ENCODE data around the gene UMODL1.
A peak's percentile ranks its signal among the peaks of the same experiment; 100 is the strongest.

UMODL1 gene

GRCh38 chr21:42037943-42038342 lies 33.2 kb upstream of the UMODL1 start:
- DNase-seq, result no peak
- in situ Hi-C loops (cut with HindIII; ENCODE audit: low pct_ligation_motif_present, low pct_unique_long_range_greater_than_20kb, low sequenced_read_pairs), result no loop called here

GRCh38 chr21:42038393-42038792 lies 32.7 kb upstream of the UMODL1 start:
- in situ Hi-C loops (cut with HindIII; ENCODE audit: low pct_ligation_motif_present, low pct_unique_long_range_greater_than_20kb, low sequenced_read_pairs), result no loop called here
- DNase-seq, result no peak

DNA sequence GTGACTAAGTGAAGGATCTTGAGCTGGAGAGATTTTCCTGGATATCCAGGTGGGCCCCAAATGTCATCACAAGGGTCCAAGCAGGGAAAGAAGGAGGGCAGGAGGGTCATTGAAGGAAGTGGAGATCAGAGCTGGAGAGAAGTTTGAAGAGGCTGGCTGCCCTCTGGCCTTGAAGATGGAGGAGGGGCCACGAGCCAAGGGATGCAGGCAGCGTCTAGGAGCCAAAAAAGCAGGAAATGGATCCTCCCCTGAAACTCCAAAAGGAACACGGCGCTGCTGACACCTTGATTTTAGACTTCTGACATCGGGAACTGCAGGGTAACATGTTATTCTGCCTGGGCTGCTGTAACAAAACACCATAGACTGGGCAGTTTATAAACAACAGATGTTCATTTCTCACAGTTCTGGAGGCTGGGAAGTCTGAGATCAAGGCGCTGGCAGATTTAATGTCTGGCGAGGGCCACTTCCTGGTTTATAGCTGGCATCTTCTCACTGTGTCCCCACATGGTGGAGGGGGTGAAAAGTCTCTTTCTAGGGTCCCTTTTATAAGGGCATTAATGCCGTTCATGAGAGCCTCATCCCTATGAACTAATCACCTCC lies 32.2 kb upstream of the UMODL1 start:
- DNase-seq, result no peak

DNA sequence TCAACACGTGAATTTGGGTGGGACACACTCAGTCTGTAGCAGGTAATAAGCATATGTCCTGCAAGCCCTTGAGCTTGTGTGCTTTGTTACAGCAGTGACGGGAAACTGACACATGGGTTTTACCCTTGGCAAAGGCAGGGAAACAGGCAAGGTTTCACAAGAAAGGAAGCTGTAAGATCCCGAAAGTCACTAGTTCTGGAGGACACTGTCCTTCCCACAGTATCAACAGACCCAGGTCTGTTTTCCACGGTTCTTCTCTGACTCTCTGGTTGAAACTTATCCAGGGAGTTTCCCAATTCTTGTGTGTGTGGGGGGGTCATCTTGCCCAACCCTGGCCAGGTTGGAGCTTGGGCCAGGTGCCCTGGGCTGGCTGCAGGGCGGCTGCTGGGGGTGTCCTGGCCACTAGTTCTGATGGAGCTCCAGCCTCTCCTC lies 31.6 kb upstream of the UMODL1 start:
- no peak for DNase-seq
- in situ Hi-C loops (cut with HindIII; ENCODE audit: low pct_ligation_motif_present, low pct_unique_long_range_greater_than_20kb, low sequenced_read_pairs), result no loop called here

More for the DNA sequence above, 32.2 kb upstream of the UMODL1 start:
- in situ Hi-C loops (cut with HindIII; ENCODE audit: low pct_ligation_motif_present, low pct_unique_long_range_greater_than_20kb, low sequenced_read_pairs), result no loop called here

DNA sequence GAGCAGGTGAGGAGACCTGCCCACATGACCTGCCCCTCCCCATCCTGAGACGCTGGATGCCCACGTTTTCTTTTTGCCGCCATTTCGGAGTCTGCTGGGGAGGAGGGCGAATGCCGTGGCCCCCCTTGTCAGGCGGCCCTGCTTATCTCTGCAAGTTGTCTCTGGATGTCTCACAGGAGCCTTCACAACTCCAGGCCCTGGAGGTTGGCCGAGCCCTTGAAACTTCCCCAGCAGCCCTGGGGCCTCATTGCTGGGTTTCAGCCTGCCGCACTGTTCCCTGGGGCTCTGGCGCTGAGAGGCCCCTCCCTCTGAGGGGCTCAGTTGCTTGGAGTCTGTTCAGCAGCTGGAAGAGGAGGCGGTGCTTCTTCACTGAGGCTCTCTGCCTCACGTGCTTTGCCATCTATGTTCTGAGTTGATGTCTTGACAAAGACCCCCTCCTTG lies 31.2 kb upstream of the UMODL1 start:
- in situ Hi-C loops (cut with HindIII; ENCODE audit: low pct_ligation_motif_present, low pct_unique_long_range_greater_than_20kb, low sequenced_read_pairs), result no loop called here
- DNase-seq, result no peak

DNA sequence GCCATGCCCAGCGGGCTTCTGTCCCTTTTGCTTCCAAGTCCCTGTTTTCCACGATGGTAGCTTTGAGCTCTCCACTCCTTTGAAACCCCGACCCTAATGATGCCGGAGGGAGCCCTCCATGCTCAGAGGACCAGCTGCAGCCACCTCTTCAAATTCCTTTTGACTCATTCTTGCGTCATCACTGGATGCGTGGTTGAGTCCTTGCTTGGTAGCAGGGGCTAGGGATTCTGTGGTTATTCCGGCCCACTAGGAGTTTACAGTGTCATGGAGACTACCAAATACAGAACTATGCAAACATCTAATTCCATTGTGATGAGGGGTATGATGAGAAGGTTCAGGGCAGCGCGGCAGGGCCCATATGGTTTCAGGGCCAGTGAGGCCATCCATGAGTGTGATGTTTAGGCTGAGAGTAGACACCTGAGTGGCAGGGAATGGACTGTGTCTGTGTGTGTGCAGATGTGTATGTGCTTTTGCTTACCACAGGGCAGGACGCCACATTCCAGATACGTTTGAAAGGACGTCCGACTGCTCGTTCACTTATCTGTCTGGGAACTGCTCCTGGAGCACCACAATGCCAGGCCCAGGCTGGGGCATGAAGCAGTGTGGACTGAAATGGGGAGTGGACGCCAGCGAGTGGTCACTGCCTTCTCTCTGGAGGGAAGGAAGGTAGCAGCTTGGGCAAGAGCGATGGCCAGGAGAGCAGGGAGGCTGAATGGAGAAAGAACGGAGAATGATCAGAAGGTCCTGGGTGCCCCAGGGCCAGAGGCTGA lies 30.5 kb upstream of the UMODL1 start:
- DNase-seq, result peak; percentile 97
- in situ Hi-C loops (cut with HindIII; ENCODE audit: low pct_ligation_motif_present, low pct_unique_long_range_greater_than_20kb, low sequenced_read_pairs), result no loop called here

DNA sequence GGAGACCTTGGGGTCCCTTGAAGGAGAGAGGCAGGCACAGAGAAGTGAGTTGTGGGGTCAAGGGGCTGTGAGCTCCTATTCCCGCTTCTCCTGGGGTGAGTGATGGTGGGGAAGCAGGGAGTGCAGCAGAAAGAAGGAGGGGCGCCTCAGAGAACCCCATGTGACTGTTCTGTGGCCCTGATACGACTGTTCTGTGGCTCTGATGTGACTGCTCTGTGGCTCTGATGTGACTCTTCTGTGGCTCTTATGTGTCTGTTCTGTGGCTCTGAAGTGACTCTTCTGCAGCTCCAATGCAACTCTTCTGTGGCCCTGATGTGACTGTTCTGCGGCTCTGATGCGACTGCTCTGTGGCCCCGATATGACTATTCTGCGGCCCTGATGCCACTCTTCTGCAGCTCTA lies 29.9 kb upstream of the UMODL1 start:
- in situ Hi-C loops (cut with HindIII; ENCODE audit: low pct_ligation_motif_present, low pct_unique_long_range_greater_than_20kb, low sequenced_read_pairs), result no loop called here
- DNase-seq, result no peak

DNA sequence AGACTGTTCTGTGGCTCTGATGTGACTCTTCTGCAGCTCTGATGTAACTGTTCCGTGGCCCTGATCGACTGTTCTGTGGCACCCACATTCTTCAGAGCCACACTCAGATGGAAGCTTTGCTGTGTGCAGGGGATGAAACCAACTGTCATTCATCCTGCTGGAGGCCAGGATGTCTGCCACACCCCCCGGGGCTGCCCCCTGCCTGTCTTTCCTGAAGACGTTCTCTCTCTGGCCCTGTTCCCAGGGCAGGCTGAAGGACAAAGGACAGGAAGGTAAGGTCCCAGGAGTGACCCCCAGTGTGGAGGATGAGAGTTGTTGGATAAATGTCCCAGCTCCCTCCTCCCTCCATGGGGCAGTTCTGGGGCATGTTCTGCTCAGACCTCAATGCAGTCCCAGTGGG lies 29.4 kb upstream of the UMODL1 start:
- no peak for DNase-seq
- in situ Hi-C loops (cut with HindIII; ENCODE audit: low pct_ligation_motif_present, low pct_unique_long_range_greater_than_20kb, low sequenced_read_pairs), result no loop called here

GRCh38 chr21:42042651-42043050 lies 28.5 kb upstream of the UMODL1 start:
- in situ Hi-C loops (cut with HindIII; ENCODE audit: low pct_ligation_motif_present, low pct_unique_long_range_greater_than_20kb, low sequenced_read_pairs), result no loop called here

DNA sequence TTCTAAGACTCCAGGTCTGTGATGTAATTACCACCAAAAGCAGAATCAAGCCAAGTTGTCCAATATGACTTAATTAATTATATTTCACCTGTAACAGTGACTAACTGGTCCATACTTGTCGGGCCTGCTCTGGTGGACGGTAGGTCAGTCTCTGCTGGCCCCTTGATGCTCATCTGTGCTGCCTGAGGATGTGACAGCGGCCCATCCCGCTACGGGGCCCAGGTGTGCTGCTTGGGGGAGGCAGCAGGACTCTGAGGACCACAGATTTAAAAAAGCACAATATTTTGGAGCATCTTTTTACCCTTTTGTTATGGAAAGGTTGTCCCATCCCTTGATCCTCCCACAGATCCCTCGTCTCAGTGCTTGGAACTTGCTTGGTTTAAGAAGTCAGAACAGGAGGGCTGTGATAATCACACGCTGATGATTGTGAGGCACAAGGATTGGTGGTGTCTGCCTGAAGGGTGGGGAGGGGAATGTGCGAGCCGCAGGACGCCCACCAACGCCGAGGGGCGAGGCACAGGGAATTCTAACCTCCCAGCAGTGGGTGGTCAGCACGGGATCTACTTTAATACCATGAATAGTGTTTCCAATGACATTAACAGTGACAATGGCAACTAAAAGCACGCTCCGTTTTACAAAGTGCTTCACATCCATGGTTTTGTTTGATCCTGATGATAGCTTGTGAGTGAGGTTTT lies 27.8 kb upstream of the UMODL1 start:
- no peak for DNase-seq
- in situ Hi-C loops (cut with HindIII; ENCODE audit: low pct_ligation_motif_present, low pct_unique_long_range_greater_than_20kb, low sequenced_read_pairs), result no loop called here

More at GRCh38 chr21:42042651-42043050, 28.5 kb upstream of the UMODL1 start:
- no peak for DNase-seq

DNA sequence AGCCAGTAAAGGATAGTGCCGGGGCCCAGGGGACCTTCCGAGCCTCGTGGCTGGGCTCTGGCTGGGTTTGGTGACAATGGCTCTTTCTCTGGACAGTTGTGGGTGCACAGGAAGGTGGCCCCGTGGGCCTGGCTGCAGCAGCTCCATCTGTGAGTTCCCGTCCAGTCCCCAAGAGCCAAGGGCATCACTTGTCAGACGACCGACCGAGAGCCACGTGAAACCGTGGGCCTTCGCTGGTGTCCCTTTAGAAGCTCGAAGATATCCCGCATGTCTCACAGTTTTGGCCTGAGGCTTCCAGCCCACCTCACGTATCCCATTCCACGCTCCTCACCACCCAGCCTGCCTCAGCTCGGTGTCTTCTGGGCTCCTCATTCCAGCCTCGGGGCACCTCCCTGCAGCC lies 27.2 kb upstream of the UMODL1 start:
- in situ Hi-C loops (cut with HindIII; ENCODE audit: low pct_ligation_motif_present, low pct_unique_long_range_greater_than_20kb, low sequenced_read_pairs), result no loop called here
- no peak for DNase-seq

DNA sequence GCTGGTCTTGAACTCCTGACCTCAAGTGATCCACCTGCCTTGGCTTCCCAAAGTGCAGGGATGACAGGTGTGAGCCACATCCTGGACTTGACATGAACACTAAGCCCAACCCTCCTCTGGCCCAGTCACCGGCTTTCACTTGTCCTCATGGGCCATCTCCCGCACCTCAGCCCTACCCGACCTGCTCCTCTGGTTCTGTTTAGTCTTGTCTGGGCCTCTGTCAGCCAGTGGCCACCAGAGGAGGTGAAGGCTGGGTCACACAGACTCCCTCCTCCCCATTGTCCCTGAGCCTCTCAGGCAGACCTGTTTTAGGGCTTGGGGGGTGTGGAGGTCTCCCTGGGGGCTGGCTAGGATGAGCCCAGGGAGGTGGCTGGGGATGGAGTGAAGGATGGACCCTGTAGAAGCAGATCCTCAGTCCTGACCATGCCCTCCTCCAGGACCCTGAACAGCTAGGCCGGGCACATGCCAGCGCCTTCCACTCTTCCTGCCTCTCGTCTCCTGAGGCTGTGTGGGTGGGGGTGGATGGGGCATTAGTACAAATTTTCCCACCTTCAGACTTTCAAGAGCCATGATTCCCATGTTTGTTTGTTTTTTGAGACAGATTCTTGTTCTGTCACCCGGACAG lies 26.1 kb upstream of the UMODL1 start:
- DNase-seq, result no peak
- in situ Hi-C loops (cut with HindIII; ENCODE audit: low pct_ligation_motif_present, low pct_unique_long_range_greater_than_20kb, low sequenced_read_pairs), result no loop called here

GRCh38 chr21:42047821-42048613 lies 23.1 kb upstream of the UMODL1 start:
- in situ Hi-C loops (cut with HindIII; ENCODE audit: low pct_ligation_motif_present, low pct_unique_long_range_greater_than_20kb, low sequenced_read_pairs), result no loop called here
- DNase-seq, result peak; percentile 64

DNA sequence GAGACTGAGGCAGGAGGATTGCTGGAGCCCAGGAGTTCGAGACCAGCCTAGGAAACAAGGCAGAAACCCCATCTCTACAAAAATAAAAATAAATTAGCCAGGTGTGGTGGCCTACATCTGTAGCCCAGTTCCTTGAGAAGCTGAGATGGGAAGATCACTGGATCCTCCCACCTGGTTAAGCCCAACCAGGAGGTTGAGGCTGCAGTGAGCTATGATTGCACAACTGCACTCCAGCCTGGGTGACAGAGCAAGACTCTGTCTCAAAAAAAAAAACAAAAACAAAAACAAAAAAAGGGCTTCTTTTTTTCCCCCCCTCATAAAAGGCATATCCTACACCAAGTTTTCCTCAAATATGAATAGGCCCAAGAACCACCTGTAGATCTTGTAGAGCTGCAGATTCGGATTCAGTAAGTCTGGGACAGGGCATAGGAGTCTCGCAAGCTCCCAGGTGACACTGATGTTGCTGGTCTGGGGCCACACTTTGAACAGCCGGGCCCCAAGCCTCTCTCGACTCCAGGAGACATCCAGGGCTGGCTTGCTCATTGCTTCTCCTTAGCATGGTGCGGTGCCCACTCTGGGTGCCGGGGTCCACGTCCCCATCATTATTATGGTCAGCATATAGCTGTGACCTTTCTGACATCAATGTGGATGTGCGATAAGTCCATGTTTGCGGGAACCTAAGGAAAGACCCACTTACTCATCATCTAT lies 22.1 kb upstream of the UMODL1 start:
- no peak for DNase-seq
- in situ Hi-C loops (cut with HindIII; ENCODE audit: low pct_ligation_motif_present, low pct_unique_long_range_greater_than_20kb, low sequenced_read_pairs), result no loop called here

DNA sequence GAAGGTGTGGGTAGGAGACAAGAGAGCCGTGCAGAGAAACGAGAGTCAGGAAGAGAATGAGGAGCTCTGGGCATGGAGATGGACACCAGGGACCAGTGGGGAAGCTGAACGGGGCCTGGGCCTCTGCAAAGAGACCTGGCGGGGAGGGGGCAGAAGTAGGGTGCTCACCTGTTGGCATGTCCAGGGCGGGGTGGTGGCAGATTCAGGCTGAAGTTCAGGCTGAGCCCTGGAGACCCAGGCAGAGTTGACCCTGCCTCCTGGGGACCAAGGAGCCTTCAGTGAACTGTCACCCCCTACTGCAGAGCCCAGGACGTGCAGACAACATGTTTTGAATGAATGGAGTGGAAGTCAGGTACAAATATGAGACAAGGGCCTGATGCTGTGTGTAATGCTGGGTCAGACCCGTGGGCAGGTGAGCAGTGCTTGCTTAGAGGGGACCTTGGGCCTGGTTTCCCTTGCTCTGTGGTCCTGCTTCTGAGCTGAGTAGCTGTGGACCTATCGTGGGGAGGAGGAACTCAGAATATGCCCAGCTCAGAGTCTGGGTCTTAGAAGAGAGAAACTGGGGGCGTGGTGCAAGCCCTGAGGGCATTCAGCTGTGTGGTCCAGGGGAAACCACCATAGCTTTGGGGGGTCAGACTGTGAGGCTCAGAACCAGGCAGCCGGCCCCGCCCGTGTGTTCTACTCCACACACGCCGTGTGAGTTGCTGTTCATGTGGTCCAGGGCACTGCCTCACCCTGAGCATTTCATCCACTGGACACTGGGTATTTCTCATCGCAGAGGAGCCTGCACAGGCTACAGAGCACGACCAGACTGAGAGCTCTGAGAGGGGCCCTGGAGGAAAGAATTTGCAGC lies 21.3 kb upstream of the UMODL1 start:
- DNase-seq, result no peak
- in situ Hi-C loops (cut with HindIII; ENCODE audit: low pct_ligation_motif_present, low pct_unique_long_range_greater_than_20kb, low sequenced_read_pairs), result no loop called here

GRCh38 chr21:42051788-42052187 lies 19.3 kb upstream of the UMODL1 start:
- DNase-seq, result no peak
- in situ Hi-C loops (cut with HindIII; ENCODE audit: low pct_ligation_motif_present, low pct_unique_long_range_greater_than_20kb, low sequenced_read_pairs), result no loop called here

- in situ Hi-C loops (cut with HindIII; ENCODE audit: low pct_ligation_motif_present, low pct_unique_long_range_greater_than_20kb, low sequenced_read_pairs), result no loop called here
- no peak for DNase-seq
These were observed 15.7 kb upstream of the UMODL1 start for GRCh38 chr21:42055425-42055824.

Data from ACHN (cell line).